Heart left ventricle (tissue), 16 donors: Measurements from ENCODE around the gene RNF39. TPM values are rescaled to one million over a fixed set of nuclear protein-coding genes. Genes with fewer than 3 reads are reported as not detected.

ENCODE experiments used
- ATAC-seq, 4 donors: fragments of 200-7000 bp; cut with Tn5 transposase; one replicate each; pipeline ENCODE4 v1.9.1; 2020 to 2022; ENCODE audit warnings: moderate library complexity in 4 of 4, mild to moderate bottlenecking in 3 of 4, moderate number of reproducible peaks in 1 of 4
- DNase-seq, 5 donors: peaks; one replicate each; pipeline ENCODE4 v3.0.0-alpha.2; 2020
- H3K27ac ChIP-seq, 12 donors: fragments of 200-600 bp; sonication (generic) in 4 of 12; one replicate each; pipeline versions ENCODE4 v1.5.0 to v1.8.0; 2016 to 2022; ENCODE audit warnings: mild to moderate bottlenecking in 2 of 12
- H3K27me3 ChIP-seq, 9 donors: fragments of 200-600 bp; sonication (generic) in 2 of 9; one replicate each; pipeline versions ENCODE4 v1.5.1 to v1.8.0; 2016 to 2022; ENCODE audit warnings: mild to moderate bottlenecking in 3 of 9
- H3K36me3 ChIP-seq, 9 donors: fragments of 200-600 bp; sonication (generic) in 2 of 9; one replicate each; pipeline versions ENCODE4 v1.5.0 to v1.8.0; 2018 to 2022; ENCODE audit warnings: mild to moderate bottlenecking in 2 of 9
- H3K4me1 ChIP-seq, 12 donors: fragments of 200-600 bp; sonication (generic) in 4 of 12; one replicate each; pipeline versions ENCODE4 v1.5.0 to v1.8.0; 2016 to 2022; ENCODE audit warnings: mild to moderate bottlenecking in 3 of 12
- H3K4me3 ChIP-seq, 12 donors: fragments of 200-600 bp; sonication (generic) in 4 of 12; one replicate each; pipeline versions ENCODE4 v1.5.0 to v1.8.0; 2017 to 2022; ENCODE audit warnings: mild to moderate bottlenecking in 9 of 12, moderate library complexity in 4 of 12
- H3K9me3 ChIP-seq, 12 donors: fragments of 200-600 bp; sonication (generic) in 4 of 12; one replicate each; pipeline versions ENCODE4 v1.5.0 to v1.8.0; 2016 to 2022; ENCODE audit warnings: mild to moderate bottlenecking in 1 of 12
- CTCF ChIP-seq, 12 donors: fragments of 200-600 bp; sonication (generic) in 4 of 12; IDR thresholded peaks; one replicate each; pipeline versions ENCODE4 v1.5.0 to v1.8.0; 2018 to 2022; ENCODE audit warnings: antibody characterized with exemption in 12 of 12, mild to moderate bottlenecking in 5 of 12
- POLR2A ChIP-seq, 2 donors: fragments of 450-650 bp; IDR thresholded peaks; one replicate each; pipeline ENCODE4 v1.6.1; 2017; ENCODE audit warnings: antibody characterized with exemption in 2 of 2, mild to moderate bottlenecking in 2 of 2, moderate library complexity in 2 of 2
- WGBS, 4 donors: extraction: QIAGEN DNeasy Blood & Tissue Kit in 2 of 4; methylation state at CpG; one replicate each; pipeline versions ENCODE4 v1.1.5 to v1.1.7; 2013 to 2018; 5-methylcytosine and 5-hydroxymethylcytosine counted together
- intact Hi-C, 10 donors: fragments of 100-400 bp; cut with DNase I; formaldehyde crosslinking; loops; one replicate each; pipeline versions ENCODE4 v1.11.1 to v1.14.2; 2022
- polyA plus RNA-seq, 2 donors: library from polyadenylated mRNA; stranded (reverse); fragments of 200-250 nt; gene quantifications; one replicate each; pipeline ENCODE4 v1.2.3, GENCODE V29; 2013
- total RNA-seq, 9 donors: library from RNA; depleted of rRNA in 2 of 9; stranded (reverse); fragments of >200 nt in 2 of 9; fragmentation: NEBNext Ultra II Directional in 3 of 9; extraction: Animal tissue kit (Norgen Biotek cat#: 25700) in 3 of 9; gene quantifications; one replicate each; pipeline versions ENCODE4 v1.1.0 to v1.2.4, GENCODE V29; 2016 to 2023
- donor health status: ischemic (EF 13 %, LVEDD 7.1; RV severe dilation, severe dysfunction).
- donor health status: healthy with polysubstance abuse.
- donor health status: DM: no; HTN: yes; CAD: no.
- donor health status: DM: no; HTN: no; CAD: no.
- donor health status: ischemic (EF 25% LVEDD 6.9; RV normal size, moderate dysfunction).
- donor health status: ischemic (EF 25% LVEDD 5.7; RV mildly dilated, moderate dysfunction).
- donor health status: healthy.
- donor health status: DM: yes; HTN: yes; CAD: no.
- donor health status: ischemic (EF 35%, LVEDD 5.7; RV mildly dilated, moderate dysfunction).
- donor health status: nonischemic (EF 11% LVEDD 7.7; RV severe dilation, severe dysfunction).
- donor health status: DM: yes; HTN: yes; CAD: no.
- donor health status: PGD.
- donor health status: ischemic (EF 29% LVEDD 5.4; RV normal size, mild dysfunction).
- donor health status: nonischemic (EF 23%, LVEDD 6.1; RV moderate dilation, normal function).

The RNF39 gene
- total and polyA plus RNA-seq, 11 donors, result 0.68 TPM; not detected in 10

- Histone ChIP-seq H3K9me3 (no peaks in the 10 kb centered on the region), H3K4me1 (peaks cover 3 to 45% (median 29%) of the 10 kb centered on the region in 12 donors), H3K27me3 (no peaks in the 10 kb centered on the region), H3K4me3 (peak overlapping the region in 7 of 12 donors; percentile 61 to 93 (median 73)), H3K27ac (peak overlapping the region in 1 of 12 donors; percentile 86), H3K36me3 (peaks cover 0 to 25% (median 12%) of the 10 kb centered on the region in 9 donors)
- WGBS, 4 donors, result 90 to 96% (median 93%) methylated on average over 7 of the region's 7 CpGs
- ATAC-seq (no peak), DNase-seq (no peak)
- no peak for TF ChIP-seq POLR2A (IDR thresholded peaks at IDR 0.05)
- TF ChIP-seq CTCF (IDR thresholded peaks at IDR 0.05), result no peak
- intact Hi-C loops, result loop anchor here in 3 of 10 donors (5.0 to 10.0 kb wide), 3 partner anchors 40 to 262 kb away; partner anchors contain the start of gene TRIM39 (in 1 of the 3)
These were observed 12.9 kb downstream of the RNF39 start for GRCh38 chr6:30062471-30063178.

GRCh38 chr6:30061858-30062458, 13.6 kb downstream of the RNF39 start:
- H3K27me3 ChIP-seq, result no peaks in the 10 kb centered on the region
- peak overlapping the region; percentile 61 to 93 (median 73) for H3K4me3 ChIP-seq
- intact Hi-C loops, result loop anchor here in 3 of 10 donors (5.0 to 10.0 kb wide), 3 partner anchors 40 to 263 kb away; partner anchors contain the start of gene TRIM39 (in 1 of the 3)
- H3K4me1 ChIP-seq, result peaks cover 3 to 43% (median 28%) of the 10 kb centered on the region in 12 donors
- H3K9me3 ChIP-seq, result no peaks in the 10 kb centered on the region
- peaks cover 0 to 32% (median 19%) of the 10 kb centered on the region in 9 donors for H3K36me3 ChIP-seq
- DNase-seq, result peak in 1 of 5 donors; percentile 24
- TF ChIP-seq CTCF (IDR thresholded peaks at IDR 0.05) (no peak), POLR2A (IDR thresholded peaks at IDR 0.05) (no peak)
- H3K27ac ChIP-seq, result peak overlapping the region in 11 of 12 donors; percentile 57 to 93 (median 89)
- ATAC-seq, result peak in 2 of 4 donors; percentile 22 to 32
- 56 to 59% (median 59%) methylated on average over 13 of the region's 13 CpGs for WGBS, 4 donors

GRCh38 chr6:30061092-30061857, 14.3 kb downstream of the RNF39 start, which contains the start of gene POLR1H:
Gene POLR1H (plus strand): TSS chr6:30061265. CDS start chr6:30061525, 260 bp downstream.
- peak; percentile 97 to 99 (median 98) for ATAC-seq
- no peaks in the 10 kb centered on the region for H3K27me3 ChIP-seq
- TF ChIP-seq POLR2A (IDR thresholded peaks at IDR 0.05) (peak; percentile 33 to 80), CTCF (IDR thresholded peaks at IDR 0.05) (peak in 3 of 12 donors; percentile 8 to 13 (median 13))
- 0 to 1% (median 0%) methylated on average over 34 to 48 of the region's 48 CpGs for WGBS, 4 donors
- peak within 1 kb of the TSS; percentile 57 to 93 (median 88) for H3K27ac ChIP-seq
- H3K9me3 ChIP-seq, result no peaks in the 10 kb centered on the region
- intact Hi-C loops, result loop anchor here in 3 of 10 donors (5.0 to 10.0 kb wide), 3 partner anchors 41 to 264 kb away; partner anchors contain the start of gene TRIM39 (in 1 of the 3)
- peak; percentile 93 to 96 (median 94) for DNase-seq
- H3K4me1 ChIP-seq, result peaks cover 3 to 42% (median 27%) of the 10 kb centered on the region in 12 donors
- peak within 1 kb of the TSS; percentile 61 to 93 (median 73) for H3K4me3 ChIP-seq
- H3K36me3 ChIP-seq, result peaks cover 0 to 38% (median 21%) of the 10 kb centered on the region in 9 donors
